ENCODE measurements around the gene ECHDC3.

Gene ECHDC3

GRCh38 chr10:11787846-11788245, 45.7 kb downstream of the ECHDC3 start:
- no peak for DNase-seq

GRCh38 chr10:11789306-11789705, 47.1 kb downstream of the ECHDC3 start:
- no peak for DNase-seq

- no peak for DNase-seq
Observed at GRCh38 chr10:11789956-11790355, 47.8 kb downstream of the ECHDC3 start.

GRCh38 chr10:11793762-11794479, 51.7 kb downstream of the ECHDC3 start:
- DNase-seq: no peak

- no peak for DNase-seq
Observed at GRCh38 chr10:11794566-11794965, 52.4 kb downstream of the ECHDC3 start.

GRCh38 chr10:11795101-11795920, 53.1 kb downstream of the ECHDC3 start:
- no peak for DNase-seq

GRCh38 chr10:11796474-11796873, 54.3 kb downstream of the ECHDC3 start:
- DNase-seq: no peak

GRCh38 chr10:11797281-11797680, 55.1 kb downstream of the ECHDC3 start:
- DNase-seq: no peak

- no peak for DNase-seq
Observed at GRCh38 chr10:11797847-11798633, 55.9 kb downstream of the ECHDC3 start.

GRCh38 chr10:11798845-11799735, 56.9 kb downstream of the ECHDC3 start:
- no peak for DNase-seq

GRCh38 chr10:11799736-11800080, 57.5 kb downstream of the ECHDC3 start:
- no peak for DNase-seq

GRCh38 chr10:11804336-11804735, 62.2 kb downstream of the ECHDC3 start:
- DNase-seq: no peak

- DNase-seq: no peak
Observed at GRCh38 chr10:11805792-11806191, 63.6 kb downstream of the ECHDC3 start.

GRCh38 chr10:11806706-11807105, 64.5 kb downstream of the ECHDC3 start:
- DNase-seq: no peak

GRCh38 chr10:11808808-11809207, 66.6 kb downstream of the ECHDC3 start:
- no peak for DNase-seq

GRCh38 chr10:11810313-11810766, 68.2 kb downstream of the ECHDC3 start:
- no peak for DNase-seq

GRCh38 chr10:11810973-11811372, 68.8 kb downstream of the ECHDC3 start:
- no peak for DNase-seq

GRCh38 chr10:11813177-11813576, 71.0 kb downstream of the ECHDC3 start:
- no peak for DNase-seq
